ENCODE measurements around the gene CHPF.

DNA sequence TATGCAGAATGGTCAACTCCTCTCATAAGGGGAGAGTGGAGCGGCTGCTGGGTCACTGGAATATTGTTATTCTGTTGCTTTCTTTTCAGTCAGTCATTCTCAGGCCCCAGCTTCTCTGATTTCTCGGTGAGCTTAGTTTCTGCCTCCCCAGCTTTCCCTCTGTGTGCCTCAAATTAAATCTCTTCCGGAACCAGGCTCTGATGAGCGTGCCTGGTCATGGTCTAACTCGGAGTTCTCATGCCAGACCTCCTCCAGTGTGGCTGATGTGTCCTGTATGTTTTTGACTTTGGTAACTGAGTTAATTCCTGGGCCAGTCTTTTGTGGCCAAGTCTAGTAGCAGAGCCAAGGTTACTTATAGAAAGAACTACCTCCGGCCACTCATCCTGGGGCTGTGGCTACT lies 49.1 kb upstream of the CHPF start:
- TF ChIP-seq SIN3A (IDR thresholded peaks at IDR 0.05; ENCODE audit: borderline replicate concordance, insufficient read depth, low read depth, low read length) = no peak
- TF ChIP-seq, protein P1, sequence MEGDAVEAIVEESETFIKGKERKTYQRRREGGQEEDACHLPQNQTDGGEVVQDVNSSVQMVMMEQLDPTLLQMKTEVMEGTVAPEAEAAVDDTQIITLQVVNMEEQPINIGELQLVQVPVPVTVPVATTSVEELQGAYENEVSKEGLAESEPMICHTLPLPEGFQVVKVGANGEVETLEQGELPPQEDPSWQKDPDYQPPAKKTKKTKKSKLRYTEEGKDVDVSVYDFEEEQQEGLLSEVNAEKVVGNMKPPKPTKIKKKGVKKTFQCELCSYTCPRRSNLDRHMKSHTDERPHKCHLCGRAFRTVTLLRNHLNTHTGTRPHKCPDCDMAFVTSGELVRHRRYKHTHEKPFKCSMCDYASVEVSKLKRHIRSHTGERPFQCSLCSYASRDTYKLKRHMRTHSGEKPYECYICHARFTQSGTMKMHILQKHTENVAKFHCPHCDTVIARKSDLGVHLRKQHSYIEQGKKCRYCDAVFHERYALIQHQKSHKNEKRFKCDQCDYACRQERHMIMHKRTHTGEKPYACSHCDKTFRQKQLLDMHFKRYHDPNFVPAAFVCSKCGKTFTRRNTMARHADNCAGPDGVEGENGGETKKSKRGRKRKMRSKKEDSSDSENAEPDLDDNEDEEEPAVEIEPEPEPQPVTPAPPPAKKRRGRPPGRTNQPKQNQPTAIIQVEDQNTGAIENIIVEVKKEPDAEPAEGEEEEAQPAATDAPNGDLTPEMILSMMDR (IDR thresholded peaks at IDR 0.05) = no peak
- TF ChIP-seq, protein P2, sequence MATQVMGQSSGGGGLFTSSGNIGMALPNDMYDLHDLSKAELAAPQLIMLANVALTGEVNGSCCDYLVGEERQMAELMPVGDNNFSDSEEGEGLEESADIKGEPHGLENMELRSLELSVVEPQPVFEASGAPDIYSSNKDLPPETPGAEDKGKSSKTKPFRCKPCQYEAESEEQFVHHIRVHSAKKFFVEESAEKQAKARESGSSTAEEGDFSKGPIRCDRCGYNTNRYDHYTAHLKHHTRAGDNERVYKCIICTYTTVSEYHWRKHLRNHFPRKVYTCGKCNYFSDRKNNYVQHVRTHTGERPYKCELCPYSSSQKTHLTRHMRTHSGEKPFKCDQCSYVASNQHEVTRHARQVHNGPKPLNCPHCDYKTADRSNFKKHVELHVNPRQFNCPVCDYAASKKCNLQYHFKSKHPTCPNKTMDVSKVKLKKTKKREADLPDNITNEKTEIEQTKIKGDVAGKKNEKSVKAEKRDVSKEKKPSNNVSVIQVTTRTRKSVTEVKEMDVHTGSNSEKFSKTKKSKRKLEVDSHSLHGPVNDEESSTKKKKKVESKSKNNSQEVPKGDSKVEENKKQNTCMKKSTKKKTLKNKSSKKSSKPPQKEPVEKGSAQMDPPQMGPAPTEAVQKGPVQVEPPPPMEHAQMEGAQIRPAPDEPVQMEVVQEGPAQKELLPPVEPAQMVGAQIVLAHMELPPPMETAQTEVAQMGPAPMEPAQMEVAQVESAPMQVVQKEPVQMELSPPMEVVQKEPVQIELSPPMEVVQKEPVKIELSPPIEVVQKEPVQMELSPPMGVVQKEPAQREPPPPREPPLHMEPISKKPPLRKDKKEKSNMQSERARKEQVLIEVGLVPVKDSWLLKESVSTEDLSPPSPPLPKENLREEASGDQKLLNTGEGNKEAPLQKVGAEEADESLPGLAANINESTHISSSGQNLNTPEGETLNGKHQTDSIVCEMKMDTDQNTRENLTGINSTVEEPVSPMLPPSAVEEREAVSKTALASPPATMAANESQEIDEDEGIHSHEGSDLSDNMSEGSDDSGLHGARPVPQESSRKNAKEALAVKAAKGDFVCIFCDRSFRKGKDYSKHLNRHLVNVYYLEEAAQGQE (IDR thresholded peaks at IDR 0.05; ENCODE audit: insufficient read depth in 1 of 2, low read depth in 2 of 2, low read length in 1 of 2) = no peak

Data from Panc1 (cell line).